ENCODE measurements around the gene NLN.

Gene NLN

GRCh38 chr5:65749221-65749844 is 27.3 kb downstream of the NLN start:
- no peak overlapping the region for H3K9ac ChIP-seq (ENCODE audit: low read length)
- H3K79me1 ChIP-seq (replicated peaks; ENCODE audit: low read length, poor library complexity, severe bottlenecking), result peaks cover 35% of the 10 kb centered on the region
- H2AK5ac ChIP-seq (ENCODE audit: low read length, severe bottlenecking), result no peak overlapping the region
- H4K8ac ChIP-seq (ENCODE audit: low read length), result no peak overlapping the region
- no peak overlapping the region for H2AFZ ChIP-seq (ENCODE audit: low read depth, low read length)
- H3K27ac ChIP-seq (ENCODE audit: low read length, poor library complexity, severe bottlenecking), result no peak overlapping the region
- no peaks in the 10 kb centered on the region for H3K9me3 ChIP-seq (ENCODE audit: control insufficient read depth, low read length)
- no peak overlapping the region for H3K4me2 ChIP-seq (ENCODE audit: low read length, poor library complexity, severe bottlenecking)
- H2BK12ac ChIP-seq (ENCODE audit: low read length in 2 of 2), result no peak overlapping the region
- no peak overlapping the region for H2BK5ac ChIP-seq (ENCODE audit: low read depth, low read length, poor library complexity, severe bottlenecking)
- H3K14ac ChIP-seq (ENCODE audit: low read length in 2 of 2), result no peak overlapping the region
- no peak overlapping the region for H3K4me3 ChIP-seq (ENCODE audit: insufficient read depth in 1 of 2, low read depth in 1 of 2, low read length in 2 of 2)
- H3K36me3 ChIP-seq (ENCODE audit: control insufficient read depth in 1 of 2, insufficient read depth in 2 of 2, low read depth in 1 of 2, low read length in 2 of 2), result no peaks in the 10 kb centered on the region
- no peak overlapping the region for H3K18ac ChIP-seq (ENCODE audit: low read depth in 1 of 2, low read length in 2 of 2)
- no peak overlapping the region for H2BK15ac ChIP-seq (ENCODE audit: low read depth, poor library complexity, severe bottlenecking)
- no peak overlapping the region for H3K4ac ChIP-seq (ENCODE audit: low read depth in 1 of 2, low read length in 2 of 2)
- H3K4me1 ChIP-seq (ENCODE audit: control insufficient read depth, insufficient read depth, low read depth, low read length), result peaks cover 5% of the 10 kb centered on the region
- no peak overlapping the region for H3K23ac ChIP-seq (ENCODE audit: low read length in 2 of 2)
- no peak for DNase-seq
- no peak overlapping the region for H2BK120ac ChIP-seq (ENCODE audit: low read depth, low read length)
- no CpG with 5 or more reads among the region's 1 CpG for WGBS
- no peaks in the 10 kb centered on the region for H3K27me3 ChIP-seq (ENCODE audit: control insufficient read depth in 1 of 2, insufficient read depth in 1 of 2, low read length in 2 of 2)
- no peak overlapping the region for H4K91ac ChIP-seq (ENCODE audit: low read length)

- H3K27ac ChIP-seq (ENCODE audit: low read length, poor library complexity, severe bottlenecking), result no peak overlapping the region
- no peak overlapping the region for H2AFZ ChIP-seq (ENCODE audit: low read depth, low read length)
- no peaks in the 10 kb centered on the region for H3K27me3 ChIP-seq (ENCODE audit: control insufficient read depth in 1 of 2, insufficient read depth in 1 of 2, low read length in 2 of 2)
- peaks cover 5% of the 10 kb centered on the region for H3K4me1 ChIP-seq (ENCODE audit: control insufficient read depth, insufficient read depth, low read depth, low read length)
- no peak overlapping the region for H3K23ac ChIP-seq (ENCODE audit: low read length in 2 of 2)
- no peak overlapping the region for H3K4me2 ChIP-seq (ENCODE audit: low read length, poor library complexity, severe bottlenecking)
- H3K4ac ChIP-seq (ENCODE audit: low read depth in 1 of 2, low read length in 2 of 2), result no peak overlapping the region
- no peaks in the 10 kb centered on the region for H3K9me3 ChIP-seq (ENCODE audit: control insufficient read depth, low read length)
- H3K14ac ChIP-seq (ENCODE audit: low read length in 2 of 2), result peak overlapping the region in 1 of 2 experiments; percentile 48
- no peak overlapping the region for H2BK12ac ChIP-seq (ENCODE audit: low read length in 2 of 2)
- no peak overlapping the region for H2BK120ac ChIP-seq (ENCODE audit: low read depth, low read length)
- WGBS, result 90% methylated on average over 4 of the region's 5 CpGs
- no peak overlapping the region for H3K9ac ChIP-seq (ENCODE audit: low read length)
- no peak overlapping the region for H2BK15ac ChIP-seq (ENCODE audit: low read depth, poor library complexity, severe bottlenecking)
- DNase-seq, result no peak
- H4K8ac ChIP-seq (ENCODE audit: low read length), result no peak overlapping the region
- H2BK5ac ChIP-seq (ENCODE audit: low read depth, low read length, poor library complexity, severe bottlenecking), result no peak overlapping the region
- peaks cover 34% of the 10 kb centered on the region for H3K79me1 ChIP-seq (replicated peaks; ENCODE audit: low read length, poor library complexity, severe bottlenecking)
- H3K18ac ChIP-seq (ENCODE audit: low read depth in 1 of 2, low read length in 2 of 2), result no peak overlapping the region
- H2AK5ac ChIP-seq (ENCODE audit: low read length, severe bottlenecking), result no peak overlapping the region
- H3K36me3 ChIP-seq (ENCODE audit: control insufficient read depth in 1 of 2, insufficient read depth in 2 of 2, low read depth in 1 of 2, low read length in 2 of 2), result no peaks in the 10 kb centered on the region
- no peak overlapping the region for H3K4me3 ChIP-seq (ENCODE audit: insufficient read depth in 1 of 2, low read depth in 1 of 2, low read length in 2 of 2)
- H4K91ac ChIP-seq (ENCODE audit: low read length), result no peak overlapping the region
These were observed 28.0 kb downstream of the NLN start for GRCh38 chr5:65749956-65750355.

GRCh38 chr5:65750938-65751337 is 28.9 kb downstream of the NLN start:
- Histone ChIP-seq H2AFZ (ENCODE audit: low read depth, low read length) (no peak overlapping the region), H2BK5ac (ENCODE audit: low read depth, low read length, poor library complexity, severe bottlenecking) (no peak overlapping the region), H3K4ac (ENCODE audit: low read depth in 1 of 2, low read length in 2 of 2) (no peak overlapping the region), H2AK5ac (ENCODE audit: low read length, severe bottlenecking) (no peak overlapping the region), H4K91ac (ENCODE audit: low read length) (no peak overlapping the region), H2BK120ac (ENCODE audit: low read depth, low read length) (no peak overlapping the region), H2BK12ac (ENCODE audit: low read length in 2 of 2) (no peak overlapping the region), H3K27me3 (ENCODE audit: control insufficient read depth in 1 of 2, insufficient read depth in 1 of 2, low read length in 2 of 2) (no peaks in the 10 kb centered on the region), H4K8ac (ENCODE audit: low read length) (no peak overlapping the region), H3K4me3 (ENCODE audit: insufficient read depth in 1 of 2, low read depth in 1 of 2, low read length in 2 of 2) (no peak overlapping the region), H3K79me1 (replicated peaks; ENCODE audit: low read length, poor library complexity, severe bottlenecking) (peaks cover 33% of the 10 kb centered on the region), H3K18ac (ENCODE audit: low read depth in 1 of 2, low read length in 2 of 2) (no peak overlapping the region), H3K4me2 (ENCODE audit: low read length, poor library complexity, severe bottlenecking) (no peak overlapping the region), H3K23ac (ENCODE audit: low read length in 2 of 2) (no peak overlapping the region), H3K9ac (ENCODE audit: low read length) (no peak overlapping the region), H3K14ac (ENCODE audit: low read length in 2 of 2) (no peak overlapping the region), H3K9me3 (ENCODE audit: control insufficient read depth, low read length) (no peaks in the 10 kb centered on the region), H3K36me3 (ENCODE audit: control insufficient read depth in 1 of 2, insufficient read depth in 2 of 2, low read depth in 1 of 2, low read length in 2 of 2) (no peaks in the 10 kb centered on the region), H3K4me1 (ENCODE audit: control insufficient read depth, insufficient read depth, low read depth, low read length) (peaks cover 5% of the 10 kb centered on the region), H3K27ac (ENCODE audit: low read length, poor library complexity, severe bottlenecking) (no peak overlapping the region), H2BK15ac (ENCODE audit: low read depth, poor library complexity, severe bottlenecking) (no peak overlapping the region)
- WGBS, result 97% methylated on average over 2 of the region's 2 CpGs
- no peak for DNase-seq

- Histone ChIP-seq H3K18ac (ENCODE audit: low read depth in 1 of 2, low read length in 2 of 2) (no peak overlapping the region), H2BK12ac (ENCODE audit: low read length in 2 of 2) (no peak overlapping the region), H3K27me3 (ENCODE audit: control insufficient read depth in 1 of 2, insufficient read depth in 1 of 2, low read length in 2 of 2) (no peaks in the 10 kb centered on the region), H2AK5ac (ENCODE audit: low read length, severe bottlenecking) (no peak overlapping the region), H3K4me3 (ENCODE audit: insufficient read depth in 1 of 2, low read depth in 1 of 2, low read length in 2 of 2) (no peak overlapping the region), H4K8ac (ENCODE audit: low read length) (no peak overlapping the region), H2BK15ac (ENCODE audit: low read depth, poor library complexity, severe bottlenecking) (no peak overlapping the region), H3K9me3 (ENCODE audit: control insufficient read depth, low read length) (no peaks in the 10 kb centered on the region), H3K4me1 (ENCODE audit: control insufficient read depth, insufficient read depth, low read depth, low read length) (peaks cover 7% of the 10 kb centered on the region), H3K4me2 (ENCODE audit: low read length, poor library complexity, severe bottlenecking) (no peak overlapping the region), H3K14ac (ENCODE audit: low read length in 2 of 2) (no peak overlapping the region), H3K4ac (ENCODE audit: low read depth in 1 of 2, low read length in 2 of 2) (no peak overlapping the region), H3K27ac (ENCODE audit: low read length, poor library complexity, severe bottlenecking) (no peak overlapping the region), H3K23ac (ENCODE audit: low read length in 2 of 2) (no peak overlapping the region), H2AFZ (ENCODE audit: low read depth, low read length) (no peak overlapping the region), H2BK5ac (ENCODE audit: low read depth, low read length, poor library complexity, severe bottlenecking) (no peak overlapping the region), H3K9ac (ENCODE audit: low read length) (no peak overlapping the region), H3K36me3 (ENCODE audit: control insufficient read depth in 1 of 2, insufficient read depth in 2 of 2, low read depth in 1 of 2, low read length in 2 of 2) (no peaks in the 10 kb centered on the region), H2BK120ac (ENCODE audit: low read depth, low read length) (no peak overlapping the region), H4K91ac (ENCODE audit: low read length) (no peak overlapping the region), H3K79me1 (replicated peaks; ENCODE audit: low read length, poor library complexity, severe bottlenecking) (peaks cover 20% of the 10 kb centered on the region)
- WGBS, result 95% methylated on average over 4 of the region's 8 CpGs
- no peak for DNase-seq
These were observed 31.2 kb downstream of the NLN start for GRCh38 chr5:65753189-65753588.
